K562 (cell line): ENCODE measurements around the gene SLC31A2. TPM values are rescaled to one million over a fixed set of nuclear protein-coding genes. Genes with fewer than 3 reads are reported as not detected.
"Not testable (repeated sequence)": the region's sequence is repeated elsewhere in the genome, so short reads cannot be mapped to it uniquely, and the experiment has no call there.

Source experiments
- ATAC-seq: fragments of 200-7000 bp; cut with Tn5 transposase; 3 replicates; pipeline ENCODE4 v1.9.1; 2020; ENCODE audit warnings: moderate library complexity
- BruUV-seq: library from RNA; stranded (reverse); fragments of 400-500 nt; replicated peaks from 2 replicates; lab custom pipeline; 2021; lab: Mats Ljungman, UMichigan
- CTCF ChIA-PET: fragments of 300-600 bp; formaldehyde crosslinking; extraction: SDS; loops from one replicate; lab custom pipeline; 2021; ENCODE audit warnings: low intra/inter-chr PET ratio; lab: Yijun Ruan, JAX
- POLR2A ChIA-PET: fragments of 300-600, 350-650 bp; sonication (Branson Sonifier 250); formaldehyde crosslinking; extraction: SDS; loops from one replicate; lab custom pipeline; 2021; ENCODE audit warnings: antibody characterized with exemption, inconsistent platforms; lab: Yijun Ruan, JAX
- DNase-seq, 4 experiments: peaks; one replicate each; pipeline versions ENCODE4 v3.0.0 to v3.0.0-alpha.2; 2011 to 2018; ENCODE audit warnings: low spot score in 3 of 4, mixed read lengths in 3 of 4; ENCODE audit errors: extremely low read depth in 1 of 4
- FAIRE-seq: peaks from 2 replicates; lab custom pipeline; 2011; peaks lifted over from hg19 to GRCh38; lab: Jason Lieb, UNC
- H2AFZ ChIP-seq: 2 replicates; pipeline ENCODE4 v1.6.0; 2011; ENCODE audit warnings: low read depth, low read length, control low read depth, inconsistent platforms
- H3K27ac ChIP-seq: fragments of 200-600 bp; 3 replicates; pipeline ENCODE4 v1.8.0; 2011; ENCODE audit warnings: low read depth, mild to moderate bottlenecking, control low read depth, inconsistent platforms, low read length, moderate library complexity, mixed read lengths; ENCODE audit errors: extremely low read depth
- H3K27me3 ChIP-seq, 2 experiments: fragments of 300-600 bp in 1 of 2; 2 replicates in 1 of 2; 3 replicates in 1 of 2; pipeline versions ENCODE4 v1.6.0 to v1.8.0; 2011; ENCODE audit warnings: inconsistent platforms in 2 of 2, low read length in 2 of 2, mild to moderate bottlenecking in 1 of 2, mixed read lengths in 1 of 2, moderate library complexity in 1 of 2; ENCODE audit not compliant: control insufficient read depth in 2 of 2, insufficient read depth in 2 of 2
- H3K36me3 ChIP-seq: fragments of 300-600 bp; 3 replicates; pipeline ENCODE4 v1.8.0; 2011; ENCODE audit warnings: mild to moderate bottlenecking, low read length, inconsistent platforms; ENCODE audit not compliant: control insufficient read depth, insufficient read depth
- H3K4me1 ChIP-seq, 2 experiments: fragments of 200-600 bp in 1 of 2; replicated peaks in 1 of 2; 2 replicates in 1 of 2; 3 replicates in 1 of 2; pipeline versions ENCODE4 v1.5.1 to v1.8.0; 2011; ENCODE audit warnings: inconsistent platforms in 2 of 2, low read length in 2 of 2, mild to moderate bottlenecking in 1 of 2, mixed read lengths in 1 of 2, moderate library complexity in 1 of 2; ENCODE audit not compliant: control insufficient read depth in 2 of 2, insufficient read depth in 2 of 2
- H3K4me2 ChIP-seq: 2 replicates; pipeline ENCODE4 v1.6.1; 2011; ENCODE audit warnings: low read length, control low read depth, inconsistent platforms, mixed read lengths; ENCODE audit not compliant: insufficient read depth
- H3K4me3 ChIP-seq: fragments of 200-600 bp; sonication (generic), shearing (Covaris generic); 2 replicates; pipeline ENCODE4 v1.5.1; 2016; ENCODE audit warnings: control low read depth, inconsistent platforms
- H3K79me2 ChIP-seq: fragments of 200-600 bp; 3 replicates; pipeline ENCODE4 v1.8.0; 2011; ENCODE audit warnings: low read length, inconsistent platforms; ENCODE audit not compliant: control insufficient read depth, insufficient read depth
- H3K9ac ChIP-seq, 2 experiments: 2 replicates each; pipeline versions ENCODE4 v1.6.0 to v1.6.1; 2011; ENCODE audit warnings: low read depth in 2 of 2, low read length in 2 of 2, control low read depth in 1 of 2, inconsistent platforms in 1 of 2, mild to moderate bottlenecking in 1 of 2, mixed read lengths in 1 of 2; ENCODE audit not compliant: insufficient read depth in 1 of 2
- H3K9me1 ChIP-seq: one replicate; pipeline ENCODE4 v1.6.0; 2011; ENCODE audit warnings: inconsistent platforms, mild to moderate bottlenecking, low read length, moderate library complexity; ENCODE audit not compliant: control insufficient read depth, insufficient read depth
- H3K9me3 ChIP-seq: replicated peaks from 2 replicates; pipeline ENCODE4 v1.5.1; 2011; ENCODE audit warnings: low read depth, low read length, inconsistent platforms; ENCODE audit not compliant: control insufficient read depth, insufficient read depth
- H4K20me1 ChIP-seq: replicated peaks from 2 replicates; pipeline ENCODE4 v1.6.1; 2011; ENCODE audit warnings: low read length, inconsistent platforms, mixed read lengths; ENCODE audit not compliant: control insufficient read depth, insufficient read depth
- NCOR1 ChIP-seq: fragments of 450-650 bp; IDR thresholded peaks from 2 replicates; pipeline ENCODE4 v1.6.1; 2016; ENCODE audit warnings: mild to moderate bottlenecking, moderate library complexity
- ZNF316 ChIP-seq: fragments of 450-650 bp; IDR thresholded peaks from 2 replicates; pipeline ENCODE4 v1.6.1; 2016
- WGBS: fragments of 100-300 bp; shearing (Covaris generic); methylation state at CpG from one replicate; pipeline ENCODE4 v1.1.6; 2016; ENCODE audit warnings: low coverage, mixed read lengths; ENCODE audit not compliant: insufficient coverage; ENCODE audit errors: missing lambda C conversion rate; 5-methylcytosine and 5-hydroxymethylcytosine counted together
- in situ Hi-C: fragments of 300-500 bp; cut with MboI; formaldehyde crosslinking; loops from 4 replicates; pipeline ENCODE4 v1.15.0; 2018; ENCODE audit warnings: inconsistent platforms, mixed read lengths
- intact Hi-C: fragments of 100-400 bp; cut with micrococcal nuclease; formaldehyde crosslinking; loops from 2 replicates; pipeline ENCODE4 v1.14.2; 2022
- polyA plus RNA-seq, 8 experiments: library from polyadenylated mRNA; depleted of rRNA in 4 of 8; stranded (reverse) in 5 of 8; unstranded in 3 of 8; fragments of >200 nt; fragmentation: Nextera tagmentation in 2 of 8; fragmentation: Illumina TruSeq in 1 of 8; extraction: Ambion mirVana in 2 of 8; extraction: Trizol in 1 of 8; gene quantifications; 2 replicates each; pipeline versions ENCODE4 v1.2.1 to v1.2.3, GENCODE V29; 2011 to 2014; ENCODE audit warnings: inconsistent platforms in 1 of 8, missing spikeins in 1 of 8
- total RNA-seq, 7 experiments: library from RNA; depleted of rRNA in 6 of 7; stranded (reverse); fragments of >200 nt in 6 of 7; fragmentation: Illumina TruSeq in 2 of 7; extraction: Trizol in 2 of 7; gene quantifications; 2 replicates each; pipeline versions ENCODE4 v1.2.1 to v1.2.3, GENCODE V29; 2011 to 2021; ENCODE audit warnings: low replicate concordance in 1 of 7

SLC31A2 gene
- total and polyA plus RNA-seq, 9 of the 15 experiments (the other 6 are each of a cell fraction or from before 2014, with no cell fraction given), result 1.5 to 4.3 (median 2.3) TPM

DNA sequence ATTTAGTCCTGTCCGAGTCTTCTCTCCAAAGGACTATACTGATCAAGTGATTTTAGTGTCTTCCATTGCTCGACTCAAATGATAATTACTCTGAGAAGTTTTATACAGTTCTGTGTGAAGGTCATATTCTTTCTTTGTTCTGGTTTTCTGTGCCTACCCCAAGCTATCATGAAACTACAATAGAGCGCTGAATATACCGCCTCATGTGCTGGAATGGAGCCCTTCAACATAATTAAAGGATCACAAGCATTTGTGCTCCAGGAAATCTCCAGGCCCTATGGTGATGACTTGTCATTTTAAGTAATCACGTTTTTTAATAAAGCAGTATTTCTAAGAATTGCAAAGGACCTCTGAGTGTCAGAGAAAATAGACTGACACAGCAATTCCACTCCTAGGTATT, 10.9 kb upstream of the SLC31A2 start:
- Histone ChIP-seq H2AFZ (no peak overlapping the region), H3K27ac (no peak overlapping the region), H3K9me3 (no peaks in the 10 kb centered on the region; the same call in 1 of the 2 replicates), H4K20me1 (no peaks in the 10 kb centered on the region), H3K9me1 (no peaks in the 10 kb centered on the region)
- 4% methylated on average over 5 of the region's 5 CpGs for WGBS
- DNase-seq (no peak), ATAC-seq (no peak), FAIRE-seq (no peak)
- CTCF ChIA-PET, result no interaction called here
- no TSS peak for BruUV-seq
- TF ChIP-seq NCOR1 (no peak), ZNF316 (peak; percentile 32; the same call in 1 of the 2 replicates)
- TF ChIP-seq, all 486 proteins: peak for 1
- POLR2A ChIA-PET, result interaction anchor here (0.6 to 1.0 kb wide), 3 partner anchors 14 to 237 kb away, joined by 3 to 4 read pairs (median 3); no protein-coding TSS in a partner anchor
- H3K4me1 ChIP-seq, result no peaks in the 10 kb centered on the region
- H3K79me2 ChIP-seq, result no peaks in the 10 kb centered on the region
- H3K27me3 ChIP-seq, result peaks cover 7 to 20% of the 10 kb centered on the region in 2 experiments; a peak in 3 of 5 replicates
- no peak overlapping the region for H3K4me3 ChIP-seq
- no peak overlapping the region for H3K4me2 ChIP-seq
- no peaks in the 10 kb centered on the region for H3K36me3 ChIP-seq
- intact Hi-C loops (no loop called here), in situ Hi-C loops (no loop called here)
- H3K9ac ChIP-seq, result no peak overlapping the region

DNA sequence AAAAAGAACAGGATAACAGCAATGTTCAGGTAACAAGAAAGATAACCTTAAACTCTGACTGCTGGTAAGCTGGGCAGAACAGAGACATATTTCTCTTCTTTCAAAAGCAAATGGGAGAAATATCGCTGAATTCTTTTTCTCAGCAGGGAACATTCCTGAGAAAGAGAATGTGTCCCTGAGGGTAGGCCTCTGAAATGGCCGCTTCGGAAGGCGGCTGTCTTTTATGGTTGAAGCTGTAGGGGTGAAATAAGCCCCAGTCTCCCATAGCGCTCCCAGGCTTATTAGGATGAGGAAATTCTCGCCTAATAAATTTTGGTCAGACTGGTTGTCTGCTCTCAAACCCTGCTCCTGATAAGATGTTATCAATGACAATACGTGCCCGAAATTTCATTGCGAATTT, 9.9 kb upstream of the SLC31A2 start:
- H3K9me3 ChIP-seq, H3K4me3 ChIP-seq, POLR2A ChIA-PET, H3K27ac ChIP-seq, CTCF ChIA-PET, DNase-seq, H2AFZ ChIP-seq, H3K79me2 ChIP-seq, BruUV-seq, H3K36me3 ChIP-seq, intact Hi-C loops, FAIRE-seq, H3K9ac ChIP-seq, H3K4me1 ChIP-seq, ATAC-seq, in situ Hi-C loops, H4K20me1 ChIP-seq, H3K9me1 ChIP-seq, H3K4me2 ChIP-seq: not testable (repeated sequence)
- WGBS, result 3% methylated on average over 9 of the region's 9 CpGs
- H3K27me3 ChIP-seq, result peaks cover 12 to 19% of the 10 kb centered on the region in 2 experiments; a peak in 3 of 5 replicates
